Panc1 (cell line): Measurements from ENCODE around the gene ATXN7L3. TPM values are rescaled to one million over a fixed set of nuclear protein-coding genes. Genes with fewer than 3 reads are reported as not detected.

Experiments used
- ATAC-seq: fragments of 200-7000 bp; cut with Tn5 transposase; 2 replicates; pipeline ENCODE4 v1.9.1; 2020; ENCODE audit warnings: mild to moderate bottlenecking, moderate library complexity
- BruUV-seq: library from RNA; stranded (reverse); fragments of 400-500 nt; replicated peaks from 2 replicates; lab custom pipeline; 2021; lab: Mats Ljungman, UMichigan
- CTCF ChIA-PET: fragments of 300-600 bp; sonication (Branson Sonifier 250); formaldehyde crosslinking; loops from one replicate; lab custom pipeline; 2022; ENCODE audit warnings: antibody characterized with exemption; lab: Charles Lee
- POLR2A ChIA-PET: fragments of 300-600 bp; sonication (Branson Sonifier 250); formaldehyde crosslinking; loops from one replicate; lab custom pipeline; 2022; ENCODE audit warnings: antibody characterized with exemption; lab: Charles Lee
- DNase-seq: peaks from one replicate; pipeline ENCODE4 v3.0.0-alpha.2; 2010; ENCODE audit warnings: low read depth, low spot score
- H3K27ac ChIP-seq: 2 replicates; pipeline ENCODE4 v1.5.1; 2011; ENCODE audit warnings: mild to moderate bottlenecking, low read length, inconsistent platforms
- H3K27me3 ChIP-seq: fragments of 200-500 bp; sonication (Bioruptor generic); 2 replicates; pipeline ENCODE4 v1.6.0; 2014; ENCODE audit warnings: low read length, inconsistent platforms; ENCODE audit not compliant: control insufficient read depth, insufficient read depth
- H3K36me3 ChIP-seq: fragments of 200-500 bp; sonication (Bioruptor generic); 2 replicates; pipeline ENCODE4 v1.5.1; 2014; ENCODE audit warnings: inconsistent platforms, mild to moderate bottlenecking, low read length, moderate library complexity; ENCODE audit not compliant: control insufficient read depth, insufficient read depth
- H3K4me1 ChIP-seq: 2 replicates; pipeline ENCODE4 v1.5.1; 2011; ENCODE audit warnings: inconsistent platforms, mild to moderate bottlenecking, low read length, moderate library complexity; ENCODE audit not compliant: control insufficient read depth, insufficient read depth
- H3K4me3 ChIP-seq, 2 experiments: 2 replicates each; pipeline ENCODE4 v1.5.1; 2011 to 2012; ENCODE audit warnings: low read depth in 2 of 2, low read length in 2 of 2, mild to moderate bottlenecking in 2 of 2, inconsistent platforms in 1 of 2, moderate library complexity in 1 of 2
- H3K9me3 ChIP-seq: fragments of 200-500 bp; sonication (Bioruptor generic); 2 replicates; pipeline ENCODE4 v1.5.1; 2014; ENCODE audit warnings: low read depth, mild to moderate bottlenecking, inconsistent platforms, low read length, moderate library complexity; ENCODE audit not compliant: control insufficient read depth, insufficient read depth
- POLR2AphosphoS5 ChIP-seq: IDR thresholded peaks from 2 replicates; pipeline ENCODE4 v1.6.1; 2012; ENCODE audit warnings: mild to moderate bottlenecking, low read depth, low read length, moderate library complexity
- SIN3A ChIP-seq: IDR thresholded peaks from 2 replicates; pipeline ENCODE4 v1.6.1; 2012; ENCODE audit warnings: low read depth, mild to moderate bottlenecking, low read length, moderate library complexity, borderline replicate concordance; ENCODE audit not compliant: insufficient read depth
- TCF7L2 ChIP-seq: IDR thresholded peaks from 2 replicates; pipeline ENCODE4 v1.6.1; 2011; ENCODE audit warnings: mild to moderate bottlenecking, low read depth, low read length, inconsistent platforms
- in situ Hi-C: cut with HindIII; loops from 2 replicates; pipeline ENCODE4 v1.10.0; 2016; ENCODE audit warnings: low sequenced_read_pairs, low pct_unique_long_range_greater_than_20kb
- intact Hi-C: fragments of 100-400 bp; cut with micrococcal nuclease; formaldehyde crosslinking; loops from one replicate; pipeline ENCODE4 v1.10.0; 2022; ENCODE audit not compliant: unreplicated experiment
- total RNA-seq: library from RNA; stranded (reverse); gene quantifications from one replicate; pipeline ENCODE4 v1.2.1, GENCODE V29; 2021; ENCODE audit not compliant: unreplicated experiment
- TF ChIP-seq, protein P1 (sequence below): fragments of 450-650 bp; IDR thresholded peaks from 2 replicates; pipeline ENCODE4 v1.5.1; 2017; ENCODE audit warnings: mild to moderate bottlenecking
- TF ChIP-seq, protein P2 (sequence below), 2 experiments: IDR thresholded peaks; 2 replicates each; pipeline ENCODE4 v1.6.1; 2011 to 2012; ENCODE audit warnings: low read depth in 2 of 2, control low read depth in 1 of 2, low read length in 1 of 2, mild to moderate bottlenecking in 1 of 2, moderate library complexity in 1 of 2; ENCODE audit not compliant: insufficient read depth in 1 of 2

Gene ATXN7L3
- total RNA-seq, 1 experiment from 2014 or later: 69.8 TPM

DNA sequence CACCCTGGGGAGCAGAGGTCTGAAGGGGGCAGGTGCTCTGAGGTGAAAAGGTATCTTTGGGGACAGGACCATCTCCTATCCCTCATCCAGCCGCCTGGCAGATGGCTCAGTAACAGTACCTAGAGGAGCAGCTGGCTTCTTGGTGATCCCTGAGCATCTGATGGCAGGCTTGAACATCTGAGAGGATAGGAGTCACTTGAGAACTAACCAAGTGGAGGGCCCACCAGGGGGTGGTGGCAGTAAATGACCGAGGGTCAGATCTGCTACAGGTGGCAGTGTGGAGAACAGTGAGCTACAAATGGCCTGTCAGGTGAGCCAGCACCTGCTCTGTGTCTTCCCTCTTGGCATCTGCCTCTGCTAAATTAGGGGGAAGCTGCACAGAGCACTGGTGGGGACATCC lies 44.2 kb downstream of the ATXN7L3 start:
- no peak for ATAC-seq
- Histone ChIP-seq H3K4me3 (no peak overlapping the region), H3K27ac (no peak overlapping the region), H3K9me3 (no peaks in the 10 kb centered on the region), H3K27me3 (no peaks in the 10 kb centered on the region), H3K4me1 (no peaks in the 10 kb centered on the region), H3K36me3 (no peaks in the 10 kb centered on the region)
- ChIA-PET POLR2A (no interaction called here), CTCF (no interaction called here)
- in situ Hi-C loops: no loop called here
- no peak for TF ChIP-seq TCF7L2
- TF ChIP-seq SIN3A: no peak
- TF ChIP-seq, protein P1, sequence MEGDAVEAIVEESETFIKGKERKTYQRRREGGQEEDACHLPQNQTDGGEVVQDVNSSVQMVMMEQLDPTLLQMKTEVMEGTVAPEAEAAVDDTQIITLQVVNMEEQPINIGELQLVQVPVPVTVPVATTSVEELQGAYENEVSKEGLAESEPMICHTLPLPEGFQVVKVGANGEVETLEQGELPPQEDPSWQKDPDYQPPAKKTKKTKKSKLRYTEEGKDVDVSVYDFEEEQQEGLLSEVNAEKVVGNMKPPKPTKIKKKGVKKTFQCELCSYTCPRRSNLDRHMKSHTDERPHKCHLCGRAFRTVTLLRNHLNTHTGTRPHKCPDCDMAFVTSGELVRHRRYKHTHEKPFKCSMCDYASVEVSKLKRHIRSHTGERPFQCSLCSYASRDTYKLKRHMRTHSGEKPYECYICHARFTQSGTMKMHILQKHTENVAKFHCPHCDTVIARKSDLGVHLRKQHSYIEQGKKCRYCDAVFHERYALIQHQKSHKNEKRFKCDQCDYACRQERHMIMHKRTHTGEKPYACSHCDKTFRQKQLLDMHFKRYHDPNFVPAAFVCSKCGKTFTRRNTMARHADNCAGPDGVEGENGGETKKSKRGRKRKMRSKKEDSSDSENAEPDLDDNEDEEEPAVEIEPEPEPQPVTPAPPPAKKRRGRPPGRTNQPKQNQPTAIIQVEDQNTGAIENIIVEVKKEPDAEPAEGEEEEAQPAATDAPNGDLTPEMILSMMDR: no peak
- TF ChIP-seq POLR2AphosphoS5: no peak
- TF ChIP-seq, protein P2, sequence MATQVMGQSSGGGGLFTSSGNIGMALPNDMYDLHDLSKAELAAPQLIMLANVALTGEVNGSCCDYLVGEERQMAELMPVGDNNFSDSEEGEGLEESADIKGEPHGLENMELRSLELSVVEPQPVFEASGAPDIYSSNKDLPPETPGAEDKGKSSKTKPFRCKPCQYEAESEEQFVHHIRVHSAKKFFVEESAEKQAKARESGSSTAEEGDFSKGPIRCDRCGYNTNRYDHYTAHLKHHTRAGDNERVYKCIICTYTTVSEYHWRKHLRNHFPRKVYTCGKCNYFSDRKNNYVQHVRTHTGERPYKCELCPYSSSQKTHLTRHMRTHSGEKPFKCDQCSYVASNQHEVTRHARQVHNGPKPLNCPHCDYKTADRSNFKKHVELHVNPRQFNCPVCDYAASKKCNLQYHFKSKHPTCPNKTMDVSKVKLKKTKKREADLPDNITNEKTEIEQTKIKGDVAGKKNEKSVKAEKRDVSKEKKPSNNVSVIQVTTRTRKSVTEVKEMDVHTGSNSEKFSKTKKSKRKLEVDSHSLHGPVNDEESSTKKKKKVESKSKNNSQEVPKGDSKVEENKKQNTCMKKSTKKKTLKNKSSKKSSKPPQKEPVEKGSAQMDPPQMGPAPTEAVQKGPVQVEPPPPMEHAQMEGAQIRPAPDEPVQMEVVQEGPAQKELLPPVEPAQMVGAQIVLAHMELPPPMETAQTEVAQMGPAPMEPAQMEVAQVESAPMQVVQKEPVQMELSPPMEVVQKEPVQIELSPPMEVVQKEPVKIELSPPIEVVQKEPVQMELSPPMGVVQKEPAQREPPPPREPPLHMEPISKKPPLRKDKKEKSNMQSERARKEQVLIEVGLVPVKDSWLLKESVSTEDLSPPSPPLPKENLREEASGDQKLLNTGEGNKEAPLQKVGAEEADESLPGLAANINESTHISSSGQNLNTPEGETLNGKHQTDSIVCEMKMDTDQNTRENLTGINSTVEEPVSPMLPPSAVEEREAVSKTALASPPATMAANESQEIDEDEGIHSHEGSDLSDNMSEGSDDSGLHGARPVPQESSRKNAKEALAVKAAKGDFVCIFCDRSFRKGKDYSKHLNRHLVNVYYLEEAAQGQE (IDR thresholded peaks at IDR 0.05; ENCODE audit: insufficient read depth in 1 of 2, low read depth in 2 of 2, low read length in 1 of 2): no peak
- intact Hi-C loops: no loop called here
- BruUV-seq: no TSS peak
- DNase-seq: no peak

DNA sequence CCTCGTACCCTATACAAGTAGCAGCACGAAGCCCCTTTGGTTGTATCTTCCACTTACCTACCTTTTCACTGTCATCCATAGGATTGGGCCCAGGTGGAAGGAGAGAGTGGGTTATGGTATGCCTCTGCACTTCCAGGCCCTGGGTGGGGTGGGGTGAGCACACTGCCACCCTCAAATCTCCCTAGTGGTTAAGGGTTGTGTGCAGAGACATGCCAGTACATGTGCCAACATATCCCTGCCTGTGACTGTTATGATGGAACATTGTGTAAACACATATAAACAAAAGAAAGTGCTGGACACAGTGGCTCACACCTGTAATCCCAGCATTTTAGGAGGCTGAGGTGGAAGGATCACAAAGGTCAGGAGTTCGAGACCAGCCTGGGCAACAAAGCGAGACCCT lies 46.8 kb downstream of the ATXN7L3 start:
- ATAC-seq (no peak), DNase-seq (no peak)
- ChIA-PET POLR2A (no interaction called here), CTCF (no interaction called here)
- no TSS peak for BruUV-seq
- H3K9me3 ChIP-seq: no peaks in the 10 kb centered on the region
- TF ChIP-seq, protein P1: no peak
- TF ChIP-seq TCF7L2 (no peak), POLR2AphosphoS5 (no peak), SIN3A (no peak)
- TF ChIP-seq, protein P2 (IDR thresholded peaks at IDR 0.05; ENCODE audit: insufficient read depth in 1 of 2, low read depth in 2 of 2, low read length in 1 of 2): no peak
- in situ Hi-C loops: no loop called here
- H3K27me3 ChIP-seq: no peaks in the 10 kb centered on the region
- H3K4me3 ChIP-seq: no peak overlapping the region
- no peaks in the 10 kb centered on the region for H3K4me1 ChIP-seq
- intact Hi-C loops: no loop called here
- H3K36me3 ChIP-seq: no peaks in the 10 kb centered on the region
- no peak overlapping the region for H3K27ac ChIP-seq
